GM21515 (cell line): ENCODE measurements around the gene ANGPTL8.

ENCODE experiments used
- ATAC-seq: cut with Tn5 transposase; IDR thresholded peaks from one replicate; pipeline ENCODE4 v1.9.1; 2021; ENCODE audit not compliant: unreplicated experiment

Gene ANGPTL8

DNA sequence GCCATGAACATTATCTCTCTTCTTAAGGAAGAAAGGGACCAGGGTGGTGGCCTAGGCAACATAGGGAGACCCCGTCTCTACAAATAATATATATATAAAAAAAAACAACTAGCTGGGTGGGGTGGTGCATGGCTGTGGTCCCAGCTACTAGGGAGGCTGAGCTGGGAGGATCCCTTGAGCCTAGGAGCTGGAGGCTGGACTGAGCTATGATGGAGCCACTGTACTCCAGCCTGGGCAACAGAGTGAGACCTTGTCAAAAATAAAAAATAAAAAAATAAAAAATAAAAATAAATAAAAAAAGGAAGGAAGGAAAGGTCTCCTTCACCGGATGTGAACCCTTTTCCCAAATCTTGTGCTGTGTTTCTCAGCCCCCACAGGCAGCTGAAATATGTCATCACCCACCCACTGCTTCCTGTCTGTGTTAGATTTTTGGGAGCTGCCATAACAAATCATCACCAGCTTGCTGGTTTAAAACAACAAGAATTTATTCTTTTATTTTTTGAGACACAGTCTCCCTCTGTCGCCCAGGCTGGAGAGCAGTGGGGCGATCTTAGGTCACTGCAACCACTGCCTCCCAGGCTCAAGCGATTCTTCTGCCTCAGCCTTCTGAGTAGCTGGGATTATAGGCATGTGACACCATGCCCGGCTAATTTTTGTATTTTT, 47.0 kb downstream of the ANGPTL8 start:
- ATAC-seq: no peak

DNA sequence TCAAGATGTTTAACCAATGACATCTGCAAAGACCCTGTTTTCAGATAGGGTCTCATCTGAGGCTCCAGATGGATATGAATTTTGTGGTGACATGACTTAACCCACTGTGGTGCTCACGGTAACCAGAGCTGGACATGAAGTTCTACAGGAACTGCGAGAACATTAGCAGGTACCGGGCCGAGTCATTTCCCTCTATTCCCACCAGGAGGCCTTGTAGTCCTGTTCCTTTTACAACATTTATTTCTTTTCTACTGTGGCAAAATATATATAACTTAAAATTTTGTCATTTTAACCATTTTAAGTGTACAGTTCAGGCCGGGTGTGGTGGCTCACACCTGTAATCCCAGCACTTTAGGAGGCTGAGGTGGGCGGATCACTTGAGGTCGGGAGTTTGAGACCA, 48.9 kb downstream of the ANGPTL8 start:
- ATAC-seq: no peak

DNA sequence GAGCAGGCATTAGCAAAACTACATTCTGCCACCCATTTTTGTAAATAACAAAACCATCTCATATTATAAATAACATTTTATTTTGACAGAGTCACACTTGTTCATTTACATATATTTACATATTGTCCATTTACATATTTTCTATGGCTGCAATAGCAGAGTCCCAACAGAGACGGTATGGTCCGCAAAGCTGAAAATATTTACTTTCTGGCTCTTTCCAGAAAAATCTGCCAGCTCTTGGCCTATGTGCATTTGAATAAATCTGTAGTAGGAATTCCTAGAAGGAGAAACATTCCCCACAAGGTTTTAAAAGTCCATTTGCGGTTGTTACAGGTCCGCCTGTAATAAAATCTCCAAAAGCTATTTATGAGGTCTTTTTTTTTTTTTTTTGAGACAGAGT, 50.8 kb downstream of the ANGPTL8 start:
- ATAC-seq: no peak

DNA sequence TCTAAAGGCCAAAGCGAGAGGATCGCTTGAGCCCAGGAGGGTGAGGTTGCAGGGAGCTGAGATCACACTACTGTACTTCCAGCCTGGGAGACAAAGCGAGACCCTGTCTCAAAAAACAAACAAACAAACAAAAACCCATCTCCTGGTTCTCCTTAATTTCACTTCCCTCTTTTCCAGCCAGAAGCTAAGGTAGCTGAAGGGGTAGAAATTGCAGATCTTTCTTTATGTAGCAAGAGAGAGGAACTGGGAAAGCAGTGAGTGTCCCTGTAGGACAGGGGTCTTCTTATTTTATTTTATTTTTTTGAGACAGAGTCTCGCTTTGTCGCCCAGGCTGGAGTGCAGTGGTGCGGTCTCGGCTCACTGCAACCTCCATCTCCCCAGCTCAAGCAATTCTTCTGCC, 52.0 kb downstream of the ANGPTL8 start:
- no peak for ATAC-seq
